ENCODE results near the gene SEC22A.

- TF ChIP-seq POLR2AphosphoS5 (IDR thresholded peaks at IDR 0.05; ENCODE audit: low read depth) (no peak), CTCF (IDR thresholded peaks at IDR 0.05; ENCODE audit: insufficient read depth, low read length) (no peak)
Observed at GRCh38 chr3:123202451-123202850, 708 bp downstream of the SEC22A start.
